Measurements from ENCODE around the gene SLC2A11. TPM values are rescaled to one million over a fixed set of nuclear protein-coding genes. Genes with fewer than 3 reads are reported as not detected.
A peak's percentile ranks its signal among the peaks of the same experiment; 100 is the strongest.

Gene SLC2A11
- total and polyA plus RNA-seq, 9 donors = 13.7 to 25.3 (median 16.8) TPM

- no peaks in the 10 kb centered on the region for H3K9me3 ChIP-seq
- no peak for TF ChIP-seq EP300 (IDR thresholded peaks at IDR 0.05)
- TF ChIP-seq CTCF (IDR thresholded peaks at IDR 0.05) = no peak
- no peak for TF ChIP-seq POLR2A (IDR thresholded peaks at IDR 0.05)
- no peak within 1 kb of the TSS for H3K27ac ChIP-seq
- peaks cover 12% of the 10 kb centered on the region for H3K4me1 ChIP-seq (ENCODE audit: insufficient read depth)
- WGBS, 3 donors = 2 to 5% (median 3%) methylated on average over 55 to 70 of the region's 70 CpGs
- no peaks in the 10 kb centered on the region for H3K27me3 ChIP-seq
- no peaks in the 10 kb centered on the region for H3K36me3 ChIP-seq
- intact Hi-C loops (cut with DNase I) = no loop called here
- peak within 1 kb of the TSS; percentile 17 for H3K4me3 ChIP-seq
- DNase-seq = peak; percentile 87 to 95 (median 92)
Observed at GRCh38 chr22:23838681-23839468, 18.8 kb upstream of the SLC2A11 start, which contains the start of gene DERL3. DERL3 (minus strand) TSS chr22:23839006; CDS start chr22:23838987, 19 bp downstream.

GRCh38 chr22:23840026-23840425, 17.6 kb upstream of the SLC2A11 start:
- 83 to 92% (median 90%) methylated on average over 7 of the region's 7 CpGs for WGBS, 3 donors
- intact Hi-C loops (cut with DNase I) = loop anchor here in 1 of 4 donors (10.0 kb wide), 1 partner anchor 305 kb away; no protein-coding TSS in a partner anchor
- H3K27ac ChIP-seq = no peak overlapping the region
- no peak for DNase-seq
- no peak for TF ChIP-seq POLR2A (IDR thresholded peaks at IDR 0.05)
- TF ChIP-seq CTCF (IDR thresholded peaks at IDR 0.05) = no peak
- TF ChIP-seq EP300 (IDR thresholded peaks at IDR 0.05) = no peak
- H3K27me3 ChIP-seq = no peaks in the 10 kb centered on the region
- no peak overlapping the region for H3K4me3 ChIP-seq
- H3K36me3 ChIP-seq = no peaks in the 10 kb centered on the region
- peaks cover 12% of the 10 kb centered on the region for H3K4me1 ChIP-seq (ENCODE audit: insufficient read depth)
- no peaks in the 10 kb centered on the region for H3K9me3 ChIP-seq

- no peaks in the 10 kb centered on the region for H3K9me3 ChIP-seq
- H3K4me3 ChIP-seq = no peak overlapping the region
- no peaks in the 10 kb centered on the region for H3K27me3 ChIP-seq
- 77 to 84% (median 82%) methylated on average over 5 of the region's 5 CpGs for WGBS, 3 donors
- H3K4me1 ChIP-seq (ENCODE audit: insufficient read depth) = peaks cover 5% of the 10 kb centered on the region
- intact Hi-C loops (cut with DNase I) = loop anchor here in 1 of 4 donors (10.0 kb wide), 1 partner anchor 306 kb away; no protein-coding TSS in a partner anchor
- no peak for TF ChIP-seq POLR2A (IDR thresholded peaks at IDR 0.05)
- H3K36me3 ChIP-seq = no peaks in the 10 kb centered on the region
- DNase-seq = no peak
- no peak overlapping the region for H3K27ac ChIP-seq
Observed at GRCh38 chr22:23841292-23841691, 16.4 kb upstream of the SLC2A11 start.

GRCh38 chr22:23841736-23842445, 15.8 kb upstream of the SLC2A11 start:
- H3K9me3 ChIP-seq = no peaks in the 10 kb centered on the region
- peaks cover 8% of the 10 kb centered on the region for H3K4me1 ChIP-seq (ENCODE audit: insufficient read depth)
- TF ChIP-seq CTCF (IDR thresholded peaks at IDR 0.05) (no peak), POLR2A (IDR thresholded peaks at IDR 0.05) (no peak), EP300 (IDR thresholded peaks at IDR 0.05) (no peak)
- whole genome bisulfite sequencing, 3 donors = 59 to 63% (median 63%) methylated on average over 20 of the region's 20 CpGs
- no peak overlapping the region for H3K27ac ChIP-seq
- no peaks in the 10 kb centered on the region for H3K36me3 ChIP-seq
- H3K27me3 ChIP-seq = no peaks in the 10 kb centered on the region
- H3K4me3 ChIP-seq = no peak overlapping the region
- DNase-seq = no peak
- intact Hi-C loops (cut with DNase I) = loop anchor here in 1 of 4 donors (10.0 kb wide), 1 partner anchor 307 kb away; no protein-coding TSS in a partner anchor
